ENCODE data around the gene KRT15.
"Not testable (repeated sequence)": the region's sequence is repeated elsewhere in the genome, so short reads cannot be mapped to it uniquely, and the experiment has no call there.

The KRT15 gene

DNA sequence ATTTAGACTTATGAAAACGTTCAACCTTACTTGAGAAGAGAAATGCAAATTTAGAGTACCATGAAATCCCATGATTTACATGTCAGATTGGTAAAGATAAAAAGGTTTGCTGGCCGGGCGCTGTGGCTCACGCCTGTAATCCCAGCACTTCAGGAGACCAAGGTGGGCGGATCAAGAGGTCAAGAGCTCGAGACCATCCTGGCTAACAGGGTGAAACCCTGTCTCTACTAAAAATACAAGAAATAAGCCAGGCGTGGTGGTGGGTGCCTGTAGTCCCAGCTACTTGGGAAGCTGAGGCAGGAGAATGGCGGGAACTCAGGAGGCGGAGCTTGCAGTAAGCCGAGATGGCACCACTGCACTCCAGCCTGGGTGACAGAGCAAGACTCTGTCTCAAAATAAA is 24.1 kb upstream of the KRT15 start:
- DNase-seq (ENCODE audit: low spot score), result not testable (repeated sequence)

DNA sequence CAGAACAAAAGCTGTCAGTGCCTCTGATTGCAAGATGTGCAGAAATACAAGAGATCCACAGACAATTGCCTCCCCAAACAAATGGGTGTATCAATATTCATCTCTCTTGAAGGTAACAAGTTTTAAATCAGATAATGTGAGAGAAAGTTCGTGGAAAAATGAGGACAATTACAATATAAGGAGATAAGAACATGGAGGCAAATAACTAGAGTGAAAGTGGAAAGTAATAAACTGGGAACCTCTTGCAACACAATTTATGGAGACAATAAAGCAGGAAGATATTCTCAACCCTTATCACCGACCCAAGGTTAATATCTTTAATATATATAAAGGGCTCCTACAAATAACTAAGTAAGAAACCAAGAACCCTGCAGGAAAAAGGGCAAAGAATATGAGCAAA is 23.7 kb upstream of the KRT15 start:
- no peak for DNase-seq (ENCODE audit: low spot score)

DNA sequence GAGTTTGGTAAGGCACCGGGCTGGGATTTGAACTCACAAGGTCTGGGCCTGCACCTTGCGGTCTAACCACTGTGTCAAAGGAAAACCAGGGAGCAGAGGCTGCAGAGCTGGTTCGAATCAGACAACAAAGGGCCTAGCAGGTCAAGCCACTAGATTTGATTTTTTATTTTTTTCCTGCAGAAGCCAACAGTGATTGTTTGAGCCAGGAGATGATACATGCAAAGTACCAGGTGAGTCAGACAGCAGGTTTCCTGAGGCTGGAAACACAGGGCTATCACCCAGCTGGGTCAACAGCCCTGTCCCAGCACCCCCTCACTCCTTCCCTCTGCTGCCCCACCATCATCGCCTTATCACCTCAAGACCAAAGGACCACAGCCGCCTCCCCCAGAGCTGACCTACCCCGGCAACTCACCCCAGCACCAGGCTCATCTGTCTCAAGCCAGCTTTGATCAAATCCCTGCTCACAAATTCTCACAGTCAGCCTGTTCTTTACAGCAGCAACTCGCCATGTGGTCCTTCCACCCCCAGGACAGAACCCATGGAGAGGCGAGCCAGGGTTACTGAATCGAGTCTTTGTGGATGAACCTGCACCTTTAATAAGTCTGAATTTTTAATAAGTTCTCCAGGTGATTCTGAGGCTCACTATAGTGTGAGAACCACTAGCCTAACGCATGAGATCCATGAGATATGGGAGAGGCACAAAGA is 22.4 kb upstream of the KRT15 start:
- DNase-seq (ENCODE audit: low spot score), result no peak

DNA sequence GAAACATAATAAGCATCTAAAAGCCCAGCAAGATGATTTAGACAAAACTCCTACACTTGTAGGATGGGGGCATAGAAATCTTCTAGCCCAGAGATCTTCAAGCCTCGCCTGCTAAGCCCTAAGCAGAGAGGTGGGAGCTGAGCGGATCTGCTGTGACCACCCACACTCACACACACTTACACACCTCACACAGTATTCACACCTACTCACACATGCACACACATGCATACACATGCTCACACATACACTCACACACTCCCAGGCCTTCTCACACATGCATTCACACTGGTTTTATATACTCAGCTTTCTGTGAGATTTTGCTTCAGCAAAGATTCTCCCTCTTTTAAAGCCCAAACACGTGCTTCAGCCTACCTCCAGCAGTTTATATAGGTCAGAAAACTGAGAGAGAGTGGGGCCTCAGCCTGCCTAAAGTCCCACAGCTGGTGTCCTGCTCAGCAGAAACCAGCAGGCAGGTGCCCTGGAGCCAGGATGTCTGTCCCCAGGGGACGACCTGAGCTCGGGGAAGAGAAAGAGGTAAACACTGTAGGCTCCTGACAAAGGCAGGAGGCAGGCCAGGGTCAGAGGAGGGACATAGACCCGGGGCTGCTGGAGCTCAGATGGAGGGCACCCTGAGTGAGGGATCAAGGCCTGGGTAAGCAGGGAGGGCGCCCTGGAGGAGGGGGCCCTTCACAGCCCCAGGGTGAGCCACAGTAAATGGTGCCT is 21.4 kb upstream of the KRT15 start:
- DNase-seq (ENCODE audit: low spot score), result no peak

DNA sequence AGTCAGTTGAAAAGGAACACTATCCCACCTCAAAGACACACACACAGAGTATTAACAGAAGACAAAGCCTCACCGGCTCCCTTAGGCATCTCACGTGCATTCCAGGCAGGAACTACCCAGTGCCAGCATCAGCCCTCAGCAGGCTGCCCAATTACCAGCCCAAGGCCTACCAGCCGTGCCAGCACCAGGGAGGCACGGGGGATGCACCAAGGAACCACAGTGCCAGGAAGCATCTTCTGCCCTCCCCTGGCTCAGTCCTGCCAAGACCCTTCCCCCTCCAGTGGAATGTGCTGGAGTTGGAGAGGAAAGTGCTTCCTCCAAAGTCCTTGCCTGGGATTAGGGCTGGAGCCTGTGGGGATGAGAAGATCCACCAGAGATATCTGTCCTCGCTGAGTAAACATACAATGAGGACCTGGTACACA is 20.4 kb upstream of the KRT15 start:
- DNase-seq (ENCODE audit: low spot score), result no peak

DNA sequence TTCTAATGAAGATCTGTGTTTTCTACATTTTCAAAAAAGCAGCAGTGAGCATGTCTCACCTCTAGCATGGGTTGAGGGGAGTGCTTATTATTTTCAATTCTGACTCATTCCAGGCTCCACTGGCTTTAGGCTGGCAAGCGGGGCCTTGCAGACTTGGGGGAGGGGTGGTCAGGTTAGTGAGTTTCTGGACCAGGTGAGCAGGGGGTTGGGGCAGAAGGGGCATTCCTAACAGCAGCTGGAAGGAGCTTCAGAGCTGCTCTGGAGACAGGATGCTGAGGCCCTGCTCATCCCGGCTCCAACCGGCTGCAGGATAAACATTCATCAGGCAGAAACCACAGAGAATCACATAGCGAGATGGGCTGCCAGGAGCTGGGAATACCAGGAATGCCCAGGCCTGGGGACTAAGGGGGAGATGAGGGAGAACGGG is 19.9 kb upstream of the KRT15 start:
- no peak for DNase-seq (ENCODE audit: low spot score)

DNA sequence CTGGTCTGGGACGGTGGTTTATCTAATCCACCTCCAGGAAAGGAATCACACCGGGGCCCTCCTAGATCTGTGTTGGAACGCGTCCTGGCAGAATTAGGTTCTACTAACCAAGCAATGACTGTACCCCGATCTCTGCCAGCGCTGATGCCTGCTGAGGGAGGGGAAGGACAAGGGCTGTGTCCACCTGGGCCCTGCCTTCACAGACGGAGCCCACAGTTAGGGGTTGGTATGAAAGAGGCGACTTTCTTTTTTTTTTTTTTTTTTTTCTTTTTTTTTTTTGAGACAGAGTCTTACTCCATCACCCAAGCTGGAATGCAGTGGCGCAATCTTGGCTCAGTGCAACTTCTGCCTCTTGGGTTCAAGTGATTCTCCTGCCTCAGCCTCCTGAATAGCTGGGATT is 19.3 kb upstream of the KRT15 start:
- DNase-seq (ENCODE audit: low spot score), result no peak

DNA sequence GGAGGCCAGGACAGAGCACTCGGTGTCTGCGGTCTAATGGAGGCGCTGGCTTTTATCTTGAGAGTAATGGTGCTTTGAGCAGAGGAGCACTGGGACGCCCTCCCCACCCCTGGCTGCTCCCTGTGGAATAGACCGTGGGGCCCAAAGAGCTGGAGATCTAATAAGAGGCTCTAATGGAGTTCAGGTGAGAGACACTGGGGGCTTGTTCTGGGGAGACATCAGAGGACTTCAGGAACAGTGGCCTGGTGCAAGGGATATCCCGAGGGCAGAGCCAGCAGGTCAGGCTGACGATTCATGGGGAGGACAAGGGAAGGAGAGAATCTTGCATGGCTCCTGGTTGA is 18.9 kb upstream of the KRT15 start:
- no peak for DNase-seq (ENCODE audit: low spot score)

DNA sequence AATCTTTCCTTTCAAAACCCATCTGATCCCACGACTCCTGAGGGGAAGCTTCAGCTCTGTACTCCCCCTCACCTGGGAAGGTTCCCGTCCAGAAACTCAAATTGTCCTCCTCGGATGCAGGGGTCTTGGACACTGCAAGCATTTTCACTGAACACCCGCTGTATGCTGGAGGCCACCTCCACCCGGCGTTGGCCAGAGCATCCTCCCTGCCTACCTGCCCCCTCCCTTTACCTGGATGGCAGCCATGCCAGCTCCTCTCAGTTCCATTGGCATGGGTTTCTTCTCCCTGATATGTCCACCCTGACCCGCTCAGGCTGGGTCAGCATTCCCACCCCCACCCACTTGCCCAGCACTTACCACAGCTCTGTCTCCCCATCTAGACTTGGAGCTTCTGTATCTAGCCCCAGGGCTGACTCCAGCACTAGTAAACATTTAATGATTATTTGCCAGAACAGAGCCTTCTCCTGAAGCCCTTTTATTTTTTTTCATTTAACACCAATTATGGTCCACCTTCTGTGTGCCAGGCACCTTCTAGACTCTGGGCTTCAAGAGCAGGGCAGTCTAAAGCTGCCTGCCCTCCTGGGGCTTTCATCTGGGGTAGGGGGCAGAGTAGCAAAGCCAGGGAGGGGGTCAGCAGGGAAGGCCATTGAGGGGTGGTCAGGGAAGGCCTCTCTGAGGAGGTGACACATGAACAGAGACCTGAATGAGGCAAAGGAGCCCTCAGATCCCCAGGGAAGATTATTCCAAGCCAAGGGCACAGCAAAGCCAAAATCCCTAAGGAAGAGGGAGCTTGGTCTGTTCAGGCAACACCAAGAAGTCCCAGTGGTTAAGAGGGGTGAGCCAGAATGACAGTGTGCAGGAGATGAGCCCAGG is 18.3 kb upstream of the KRT15 start:
- no peak for DNase-seq (ENCODE audit: low spot score)

DNA sequence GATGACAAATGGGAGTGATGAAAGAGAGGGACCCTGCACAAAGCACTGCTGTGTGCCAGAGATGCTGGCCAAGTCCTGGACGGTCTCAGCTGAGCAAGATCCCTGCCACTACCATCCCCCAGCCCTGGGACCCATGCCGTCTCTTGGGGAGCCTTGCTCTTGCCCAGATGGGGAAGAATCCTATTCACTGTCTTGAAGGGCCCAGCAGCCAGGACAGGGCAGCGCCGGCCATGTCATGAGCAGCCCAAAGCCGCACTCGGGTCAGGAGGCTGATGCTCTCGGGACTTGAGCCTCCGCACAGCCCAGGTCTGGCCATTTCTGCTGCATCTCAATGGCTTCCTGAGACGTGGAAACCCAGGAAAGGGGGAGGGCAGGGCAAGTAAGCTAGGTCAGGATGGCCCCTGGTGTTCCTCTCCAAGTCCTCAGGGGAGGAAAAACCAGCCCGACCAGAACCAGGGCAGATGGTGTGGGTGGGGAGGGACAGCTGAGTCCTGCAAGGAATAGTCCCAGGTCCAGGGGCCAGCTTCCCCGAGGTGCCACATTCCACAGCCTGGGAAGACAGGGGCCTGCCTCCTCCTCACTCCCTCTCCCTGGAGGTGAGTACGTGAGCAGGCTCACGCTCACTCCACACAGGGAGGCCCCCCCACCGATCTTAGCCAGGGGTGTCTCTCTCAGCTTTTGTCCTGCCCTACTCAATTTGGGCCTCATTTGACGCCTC is 17.2 kb upstream of the KRT15 start:
- DNase-seq (ENCODE audit: low spot score), result no peak

DNA sequence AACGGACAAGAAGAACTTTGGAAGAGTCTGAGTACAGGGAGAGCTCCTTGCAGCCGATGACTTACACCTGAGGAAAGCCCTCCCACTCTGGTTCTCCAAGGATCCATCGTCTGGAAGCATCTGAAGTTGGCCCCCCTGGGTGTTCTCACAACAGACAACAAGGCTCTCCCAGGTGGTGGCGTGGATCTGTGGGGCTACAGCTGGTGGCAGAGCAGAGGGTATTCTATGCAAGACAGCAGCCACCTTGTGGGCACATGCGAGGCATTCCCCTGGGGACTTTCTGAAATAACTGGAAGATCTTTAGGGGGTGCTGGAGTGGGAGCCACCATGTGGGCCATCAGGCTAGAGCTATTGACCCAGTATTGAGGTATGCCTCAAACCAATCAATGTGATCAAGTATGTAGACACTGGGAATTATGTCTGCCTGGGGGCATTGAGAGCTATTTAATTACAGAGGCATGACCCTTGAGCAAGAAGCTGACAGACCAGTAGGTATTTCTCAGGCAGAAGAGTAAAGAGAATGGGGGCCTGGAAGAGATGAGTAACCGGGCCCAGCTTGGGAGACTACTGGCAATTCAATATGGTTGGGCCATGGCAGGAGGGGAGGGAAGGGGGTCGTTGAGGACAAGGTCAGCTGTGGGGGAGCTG is 16.3 kb upstream of the KRT15 start:
- DNase-seq (ENCODE audit: low spot score), result no peak

DNA sequence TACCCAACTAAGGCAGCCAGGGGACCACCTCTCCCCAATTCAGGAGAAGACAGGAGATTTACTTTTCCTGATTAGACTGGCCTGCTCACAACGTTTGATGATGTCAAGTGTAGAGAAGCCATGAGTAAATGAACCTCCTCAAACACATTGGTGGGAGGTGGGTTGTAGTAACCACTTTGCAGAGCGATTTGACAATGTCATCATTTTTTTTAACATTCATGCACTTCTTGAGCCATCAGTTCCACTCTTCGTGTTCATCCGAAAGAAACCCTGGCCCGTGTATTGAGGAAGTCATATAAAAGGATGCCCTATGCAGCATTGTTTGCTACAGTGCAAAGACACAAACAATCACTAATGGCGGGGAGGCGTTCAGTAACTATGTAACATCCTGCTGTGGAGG is 14.9 kb upstream of the KRT15 start:
- DNase-seq (ENCODE audit: low spot score), result no peak

DNA sequence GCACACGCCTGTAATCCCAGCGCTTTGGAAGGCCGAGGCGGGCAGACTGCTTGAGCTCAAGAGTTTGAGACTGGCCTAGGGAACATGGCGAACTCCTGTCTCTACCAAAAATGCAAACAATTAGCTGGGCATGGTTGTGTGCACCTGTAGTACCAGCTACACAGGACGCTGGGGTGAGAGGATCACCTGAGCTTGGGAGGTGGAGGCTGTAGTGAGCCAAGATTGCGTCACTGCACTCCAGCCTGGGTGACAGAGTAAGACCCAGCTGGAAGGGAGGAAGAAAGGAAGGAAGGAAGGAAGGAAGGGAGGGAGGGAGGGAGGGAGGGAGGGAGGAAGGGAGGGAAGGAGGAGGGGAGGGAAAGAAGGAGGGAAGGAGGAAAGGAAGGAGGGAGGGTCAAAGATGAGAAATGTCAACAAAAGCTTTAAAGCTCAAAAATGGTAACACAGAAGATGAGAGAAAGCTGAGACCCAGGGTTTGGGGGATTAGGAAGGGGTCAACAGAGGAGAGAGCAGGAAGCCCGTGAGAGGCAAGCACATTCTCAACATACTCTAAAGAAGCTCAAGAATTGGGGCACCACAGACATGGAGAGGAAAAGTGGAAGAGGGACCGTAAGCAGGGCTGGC is 14.4 kb upstream of the KRT15 start:
- no peak for DNase-seq (ENCODE audit: low spot score)

DNA sequence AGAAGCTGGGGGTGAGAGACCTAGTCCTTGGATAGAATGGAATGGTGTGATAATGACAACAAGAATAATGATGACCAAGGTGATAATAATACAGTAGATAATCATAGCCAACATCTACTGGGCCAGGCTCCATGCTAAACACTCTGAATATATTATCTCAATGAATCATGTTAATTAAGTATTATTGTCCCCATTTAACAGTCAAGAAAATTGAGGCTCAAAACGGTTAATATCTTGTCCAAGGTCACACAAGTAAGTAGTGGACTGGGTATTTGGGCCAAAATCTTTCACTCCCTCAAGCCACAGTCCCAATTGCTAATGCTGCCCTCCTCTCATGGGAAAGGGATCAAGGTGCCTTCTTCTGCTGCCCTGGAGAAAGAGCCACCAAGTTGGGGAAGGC is 13.3 kb upstream of the KRT15 start:
- no peak for DNase-seq (ENCODE audit: low spot score)

DNA sequence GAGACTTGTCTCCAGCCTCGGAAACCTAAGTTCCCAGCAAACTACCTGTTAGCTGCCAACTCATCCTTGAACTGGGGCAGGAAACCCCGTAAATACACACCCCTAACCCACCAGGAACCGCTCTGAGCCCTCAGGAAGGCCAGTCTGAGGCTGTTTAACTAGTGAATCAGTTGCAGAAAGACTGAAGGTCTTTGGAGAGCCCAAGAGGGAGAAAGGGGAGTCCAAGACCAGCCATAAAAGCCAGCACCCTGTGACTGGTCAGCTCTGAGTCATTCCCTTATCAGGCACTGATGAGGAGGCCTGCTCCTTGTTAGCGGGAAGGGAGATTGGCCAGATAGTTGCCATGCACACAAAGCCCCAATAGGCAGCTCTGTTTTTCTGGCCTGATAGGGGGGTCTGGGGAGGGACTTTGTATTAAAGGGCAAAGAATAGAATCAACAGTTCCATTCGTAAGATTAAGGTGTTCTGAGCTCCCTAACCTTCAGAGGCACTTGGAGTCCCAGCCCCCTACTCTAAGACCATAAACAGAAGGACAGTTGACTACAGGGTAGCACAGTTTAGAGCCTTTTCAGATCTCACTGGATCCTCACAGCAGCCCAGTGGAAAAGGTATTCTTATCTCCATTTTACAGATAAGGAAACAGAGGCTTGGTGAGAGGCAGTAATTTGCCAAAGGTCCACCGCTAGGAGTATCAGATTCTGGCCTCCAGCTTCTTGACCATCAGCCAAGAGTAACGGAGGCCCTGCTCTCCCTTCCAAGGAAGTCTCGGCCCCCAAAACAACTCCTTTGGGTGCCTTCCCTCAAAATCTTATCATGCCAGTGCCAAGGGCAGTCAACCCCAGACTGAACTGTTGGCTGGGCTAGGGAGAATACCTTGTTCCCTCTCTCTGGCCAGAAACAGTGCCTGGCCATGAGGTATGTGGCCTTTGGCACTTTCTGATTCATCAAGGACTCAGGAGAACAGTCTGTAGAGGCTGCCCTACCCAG is 11.7 kb upstream of the KRT15 start:
- peak; percentile 44 for DNase-seq (ENCODE audit: low spot score)

DNA sequence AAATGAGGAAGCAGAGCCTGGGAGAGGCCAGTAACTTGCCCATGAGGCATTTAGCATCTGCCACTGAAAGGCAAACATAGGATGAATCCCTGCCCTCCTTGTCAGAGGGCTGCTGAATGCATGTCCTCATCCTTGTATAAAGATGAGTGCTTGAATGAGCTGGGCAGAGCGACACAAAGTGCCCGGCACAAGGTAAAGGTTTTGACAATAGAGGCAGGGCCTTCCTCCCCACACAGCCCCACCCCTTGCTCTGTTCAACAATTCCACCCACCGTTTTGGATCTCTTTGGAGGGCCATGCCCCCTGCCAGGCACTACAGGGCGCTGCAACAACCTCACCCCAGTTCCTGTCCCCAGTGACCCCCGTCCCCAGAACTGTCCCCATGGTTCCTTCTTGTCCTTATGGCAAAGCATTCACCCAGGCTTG is 10.8 kb upstream of the KRT15 start:
- DNase-seq (ENCODE audit: low spot score), result no peak

DNA sequence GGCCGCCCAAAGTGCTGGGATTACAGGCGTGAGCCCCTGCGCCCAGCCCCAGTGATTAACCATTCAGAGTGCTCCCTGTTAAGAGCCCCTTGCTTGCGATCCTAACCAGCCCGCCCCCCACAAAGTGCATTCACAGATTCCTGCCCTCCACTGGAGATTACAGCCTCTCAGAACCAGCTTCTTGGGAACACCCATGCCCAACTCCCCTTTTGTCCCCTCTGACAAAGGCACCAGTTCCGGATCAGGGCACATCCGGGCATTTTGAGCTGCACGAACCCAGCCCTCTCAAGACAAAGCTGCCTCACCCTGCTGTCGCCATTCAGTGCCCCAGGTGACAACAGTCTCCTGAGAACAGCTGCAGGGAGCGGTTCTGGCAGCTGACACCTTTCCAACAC is 10.3 kb upstream of the KRT15 start:
- no peak for DNase-seq (ENCODE audit: low spot score)

DNA sequence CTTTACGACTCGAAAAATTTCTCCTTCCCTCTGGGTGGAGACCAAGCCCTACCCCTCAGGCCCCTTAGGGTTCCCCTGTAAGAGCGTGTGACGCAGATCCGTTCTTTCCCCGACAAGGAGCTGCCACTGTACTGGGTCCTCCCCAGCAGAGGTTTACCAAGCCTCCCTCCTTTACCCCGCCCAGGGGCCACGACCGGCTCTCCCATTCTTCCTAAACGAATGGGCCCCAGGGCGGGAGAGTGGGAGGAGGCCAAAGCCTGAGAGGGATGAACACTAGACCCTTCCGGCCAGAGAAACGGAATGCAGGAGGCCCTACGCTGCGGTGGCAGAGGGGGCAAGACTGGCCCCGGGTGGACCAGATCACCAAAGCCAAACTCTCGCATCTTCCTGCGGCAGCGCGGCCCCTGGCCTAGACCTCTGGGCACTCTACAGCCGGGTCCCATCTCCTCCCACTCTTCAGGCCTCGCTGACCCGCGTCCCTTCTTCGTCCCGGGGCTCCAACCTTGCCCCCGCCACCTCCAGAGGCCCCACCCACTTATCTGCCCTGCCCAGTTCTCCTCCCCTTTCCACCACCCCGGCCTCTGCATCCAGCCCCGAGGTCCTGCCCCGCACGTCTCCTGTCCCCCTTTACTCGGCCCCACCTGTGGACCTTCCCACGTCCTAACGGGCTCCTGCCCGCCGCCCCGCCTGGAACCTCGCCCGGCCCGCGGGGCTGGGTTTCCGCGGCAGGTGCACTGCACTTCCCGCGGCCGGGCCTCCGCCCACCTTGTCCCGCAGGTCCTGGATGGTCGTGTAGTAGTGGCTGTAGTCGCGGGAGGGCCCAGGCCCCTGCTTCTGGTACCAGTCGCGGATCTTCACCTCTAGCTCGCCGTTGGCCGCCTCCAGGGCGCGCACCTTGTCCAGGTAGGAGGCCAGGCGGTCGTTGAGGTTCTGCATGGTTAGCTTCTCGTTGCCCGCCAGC is 8.7 kb upstream of the KRT15 start:
- DNase-seq (ENCODE audit: low spot score), result no peak

DNA sequence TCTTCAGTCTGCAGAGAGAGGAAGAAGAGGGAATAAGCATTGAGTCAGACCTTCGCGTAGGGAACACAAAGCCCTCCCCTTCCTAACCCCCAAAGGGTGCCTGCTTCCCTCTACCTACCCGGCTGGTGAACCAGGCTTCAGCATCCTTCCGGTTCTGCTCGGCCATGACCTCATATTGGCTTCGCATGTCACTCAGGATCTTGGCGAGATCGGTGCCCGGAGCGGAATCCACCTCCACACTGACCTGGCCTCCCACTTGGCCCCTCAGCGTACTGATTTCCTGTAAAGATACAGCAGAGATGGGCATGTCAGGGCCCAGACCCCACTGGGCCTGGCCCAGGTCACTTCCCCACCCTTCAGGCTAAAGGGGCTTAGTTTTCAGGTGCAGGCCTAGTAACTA is 5.6 kb upstream of the KRT15 start:
- no peak for DNase-seq (ENCODE audit: low spot score)

Data from HuH-7 (cell line).